DMS79 treated with DMSO at 0.1 percent for 48 hours (cell line): ENCODE measurements around the gene ISM2.
"Not testable (repeated sequence)": the region's sequence is repeated elsewhere in the genome, so short reads cannot be mapped to it uniquely, and the experiment has no call there.

ENCODE experiments used
- DNase-seq: peaks from one replicate; lab custom pipeline; 2025; lab: John Stamatoyannopoulos, UW

Gene ISM2

DNA sequence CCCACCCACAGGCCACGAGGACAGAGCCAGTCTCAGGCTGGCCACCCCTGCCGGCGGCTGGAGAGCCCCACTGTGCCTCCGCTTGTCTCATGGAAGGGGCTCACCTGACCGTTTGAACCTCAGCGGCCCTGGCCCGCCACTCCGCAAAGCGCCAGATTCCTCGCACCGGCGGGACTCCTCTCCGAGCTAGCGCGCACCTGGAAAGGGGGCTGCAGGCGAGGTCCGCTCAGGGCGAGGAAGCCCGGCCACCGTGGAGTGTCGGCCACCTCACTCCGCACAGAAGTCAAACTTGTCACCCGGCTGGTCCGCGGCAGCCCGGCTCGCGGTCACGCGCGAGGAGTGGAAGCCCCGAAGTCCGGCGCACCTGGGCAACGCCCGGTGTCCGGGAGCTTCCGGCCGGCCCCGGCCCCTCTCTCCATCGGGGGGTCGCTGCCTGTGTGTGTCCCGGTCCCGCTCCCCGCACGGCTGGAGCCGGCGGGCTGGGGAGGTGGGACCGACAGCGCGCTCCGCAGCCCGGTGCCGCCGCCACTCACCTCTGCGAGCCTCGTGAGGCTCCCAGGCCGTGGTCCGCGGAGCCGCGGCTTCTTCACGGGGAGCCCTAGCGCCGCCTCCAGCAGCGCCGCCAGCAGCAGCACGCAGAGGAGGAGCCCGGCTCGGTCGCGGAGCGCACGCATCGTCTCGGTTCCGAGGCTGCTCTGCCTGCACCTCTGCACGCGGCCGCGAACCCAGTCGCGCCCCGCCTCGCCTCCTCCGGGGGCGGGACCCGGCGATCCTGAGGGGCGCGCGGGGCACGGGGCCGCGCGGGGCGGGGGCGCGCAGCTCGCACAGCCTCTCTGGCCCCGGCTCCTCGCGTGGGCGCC is at the start of gene ISM2:
ISM2 (minus strand) TSS at position 697 of the 860 bp plus-strand sequence; CDS start at position 674, 23 bp downstream.
- DNase-seq: peak; percentile 61

DNA sequence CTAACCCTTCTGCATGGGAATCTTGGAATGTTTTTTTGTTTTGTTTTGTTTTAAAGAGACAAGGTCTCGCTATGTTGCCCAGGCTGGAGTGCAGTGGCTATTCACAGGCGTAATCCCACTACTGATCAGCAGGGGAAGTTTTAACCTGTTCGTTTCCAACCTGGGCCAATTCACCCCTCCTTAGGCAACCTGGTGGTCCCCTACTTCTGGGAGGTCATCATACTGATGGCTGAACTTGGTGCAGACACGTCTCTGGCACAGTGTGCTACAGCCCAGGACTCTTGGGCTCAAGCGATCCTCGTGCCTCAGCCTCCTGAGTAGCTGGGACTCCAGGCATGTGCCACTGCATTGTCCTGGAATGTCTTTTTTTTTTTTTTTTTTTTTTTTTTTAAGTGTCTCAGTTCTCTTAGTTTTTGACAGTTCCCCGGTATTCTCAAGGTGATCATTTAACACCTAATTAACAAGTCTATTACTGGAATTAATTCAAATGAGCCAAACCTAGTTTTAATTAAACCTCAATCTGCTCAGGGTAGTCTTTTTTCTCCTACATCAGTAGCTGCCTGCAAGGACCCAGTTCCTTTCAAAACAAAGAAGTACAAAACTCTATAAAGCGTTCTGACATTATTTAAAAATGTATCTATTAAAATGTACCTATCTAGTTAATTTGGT is 49.0 kb upstream of the ISM2 start:
- DNase-seq: no peak

DNA sequence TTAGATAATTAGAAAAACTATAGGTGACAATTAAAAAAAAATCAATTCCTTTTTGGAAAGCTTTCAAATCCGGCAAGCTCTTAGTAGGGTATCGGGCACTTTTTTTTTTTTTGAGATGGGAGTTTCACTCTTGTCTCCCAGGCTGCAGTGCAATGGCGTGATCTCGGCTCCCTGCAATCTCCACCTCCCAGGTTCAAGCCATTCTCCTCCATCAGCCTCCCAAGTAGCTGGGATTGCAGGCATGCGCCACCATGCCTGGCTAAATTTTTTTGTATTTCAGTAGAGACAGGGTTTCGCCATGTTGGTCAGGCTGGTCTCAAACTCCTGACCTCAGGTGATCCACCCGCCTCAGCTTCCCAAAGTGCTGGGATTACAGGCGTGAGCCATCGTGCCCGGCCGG is 46.6 kb upstream of the ISM2 start:
- DNase-seq: not testable (repeated sequence)

DNA sequence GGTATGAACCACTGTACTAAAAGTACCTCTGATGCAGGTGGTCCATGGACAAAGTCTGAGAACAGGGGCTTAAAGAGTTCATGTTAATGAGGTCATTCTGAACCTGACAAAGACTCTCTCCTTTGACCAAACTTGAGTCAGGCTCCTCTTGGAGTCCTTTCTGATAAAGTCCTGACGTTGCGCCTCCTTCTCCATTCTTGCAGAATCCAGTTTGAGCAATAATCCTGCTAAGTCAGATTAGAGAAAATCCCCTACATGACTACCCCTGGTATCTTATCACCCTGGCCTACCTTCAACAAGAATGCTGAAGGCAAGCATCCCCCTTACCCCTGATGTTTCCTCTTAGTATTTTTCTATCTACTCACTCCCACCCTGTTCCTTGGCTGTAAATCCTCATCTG is 46.0 kb upstream of the ISM2 start:
- DNase-seq: no peak

DNA sequence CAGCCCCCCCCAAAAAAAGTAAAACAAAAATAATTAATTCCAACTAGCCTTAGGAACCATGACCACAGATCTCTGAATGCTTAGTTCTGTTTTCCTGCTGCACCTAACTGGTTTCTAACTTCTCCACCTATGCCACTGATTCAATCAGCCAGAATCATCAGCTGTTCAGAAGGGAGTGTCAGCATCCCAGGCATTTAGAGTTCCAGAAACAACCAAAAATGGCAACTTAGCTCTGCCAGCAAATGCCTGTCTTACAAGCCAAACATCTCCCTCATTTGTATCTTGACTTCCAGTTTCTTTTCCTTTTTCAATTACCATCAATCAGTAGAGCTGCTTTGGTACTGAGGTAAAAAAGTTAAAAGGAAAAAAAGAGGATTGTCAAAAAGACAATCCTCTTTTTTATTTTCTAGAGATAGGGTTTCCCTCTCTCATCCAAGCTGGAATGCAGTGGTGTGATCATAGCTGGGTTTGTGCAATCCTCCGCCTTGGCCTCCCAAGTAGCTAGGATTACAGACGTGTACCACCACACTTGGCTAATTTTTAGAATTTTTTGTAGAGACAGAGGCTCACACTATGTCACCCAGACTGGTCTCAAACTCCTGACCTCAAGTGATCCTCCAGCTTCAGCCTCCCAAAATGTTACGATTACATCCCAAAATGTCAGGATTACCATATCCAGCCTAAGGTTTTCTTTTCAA is 45.2 kb upstream of the ISM2 start:
- DNase-seq: no peak

DNA sequence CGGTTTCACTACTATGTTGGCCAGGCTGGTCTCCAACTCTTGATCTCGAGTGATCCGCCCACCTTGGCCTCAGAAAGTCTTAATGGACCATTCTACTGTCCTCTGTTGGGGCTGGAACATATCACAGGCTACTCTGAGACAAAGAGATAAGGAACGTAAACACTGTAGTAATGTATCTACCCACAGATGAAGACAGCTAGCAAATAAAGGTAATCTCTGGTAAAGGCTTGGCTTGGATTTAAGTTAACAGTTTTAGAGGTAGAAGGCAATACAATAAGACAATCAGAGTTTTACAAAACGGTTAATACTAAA is 44.6 kb upstream of the ISM2 start:
- no peak for DNase-seq

DNA sequence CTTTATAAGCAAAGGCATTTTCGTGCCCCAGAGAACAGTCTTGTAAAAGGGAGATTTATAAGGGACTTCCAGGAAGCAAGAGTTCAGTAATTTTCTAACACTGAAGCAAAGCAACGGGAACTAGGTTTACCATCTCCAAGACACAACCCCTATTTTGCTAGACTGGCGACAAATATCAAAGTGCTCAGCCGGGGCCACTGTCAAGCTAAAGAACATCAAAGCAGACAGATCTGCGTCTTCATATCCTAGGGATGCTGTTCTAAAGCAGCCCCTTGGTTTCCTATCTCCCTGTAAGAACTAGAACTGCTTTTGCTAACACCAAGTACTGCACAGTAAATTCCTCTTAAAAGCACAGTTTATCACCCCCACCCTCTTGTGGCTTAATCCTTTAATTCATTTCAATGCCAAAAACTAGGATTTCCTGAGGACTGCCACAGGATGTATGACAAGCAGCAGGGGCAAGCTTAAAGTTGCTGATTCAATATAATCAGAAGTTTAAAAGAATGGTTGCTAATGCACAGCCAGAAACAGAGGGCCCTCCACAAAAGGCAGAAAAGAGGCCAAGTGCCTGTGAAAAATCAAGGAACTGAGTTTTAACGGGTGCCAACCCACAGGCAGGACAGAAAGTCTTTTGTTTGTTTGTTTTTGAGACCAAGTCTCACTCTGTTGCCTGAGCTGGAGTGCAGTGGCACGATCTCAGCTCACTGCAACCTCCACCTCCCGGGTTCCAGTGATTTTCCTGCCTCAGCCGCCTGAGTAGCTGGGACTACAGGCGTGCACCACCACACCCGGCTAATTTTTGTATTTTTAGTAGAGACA is 44.0 kb upstream of the ISM2 start:
- DNase-seq: no peak

DNA sequence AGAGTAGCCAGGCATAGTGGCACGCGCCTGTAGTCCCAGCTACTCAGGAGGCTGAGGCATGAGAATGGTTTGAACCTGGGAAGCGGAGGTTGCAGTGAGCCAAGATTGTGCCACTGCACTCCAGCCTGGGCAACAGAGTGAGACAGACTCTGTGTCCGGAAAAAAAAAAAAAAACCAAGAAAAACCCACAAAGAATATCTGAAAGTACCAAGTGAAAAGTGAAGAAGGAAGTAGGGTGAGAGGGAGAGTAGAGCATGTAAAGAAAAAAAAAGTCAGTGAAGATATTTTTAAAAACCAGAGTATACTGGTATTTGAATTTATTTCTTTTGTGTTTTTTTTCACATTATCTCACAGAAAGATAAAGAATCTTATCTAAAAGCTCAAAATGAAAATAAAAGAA is 43.3 kb upstream of the ISM2 start:
- DNase-seq: no peak

DNA sequence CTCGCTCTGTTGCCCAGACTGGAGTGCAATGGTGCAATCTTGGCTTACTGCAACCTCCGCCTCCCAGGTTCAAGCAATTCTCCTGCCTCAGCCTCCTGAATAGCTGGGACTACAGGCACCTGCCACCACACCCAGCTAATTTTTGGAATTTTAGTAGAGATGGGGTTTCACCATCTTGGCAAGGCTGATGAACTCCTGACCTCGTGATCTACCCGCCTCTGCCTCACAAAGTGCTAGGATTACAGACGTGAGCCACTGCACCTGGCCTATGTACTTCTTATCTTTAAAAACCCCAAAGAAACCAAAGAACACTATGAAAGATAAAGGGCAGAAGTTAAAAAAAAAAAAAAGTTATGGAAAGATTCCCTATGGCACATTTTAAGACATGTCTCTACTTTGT is 38.3 kb upstream of the ISM2 start:
- not testable (repeated sequence) for DNase-seq

DNA sequence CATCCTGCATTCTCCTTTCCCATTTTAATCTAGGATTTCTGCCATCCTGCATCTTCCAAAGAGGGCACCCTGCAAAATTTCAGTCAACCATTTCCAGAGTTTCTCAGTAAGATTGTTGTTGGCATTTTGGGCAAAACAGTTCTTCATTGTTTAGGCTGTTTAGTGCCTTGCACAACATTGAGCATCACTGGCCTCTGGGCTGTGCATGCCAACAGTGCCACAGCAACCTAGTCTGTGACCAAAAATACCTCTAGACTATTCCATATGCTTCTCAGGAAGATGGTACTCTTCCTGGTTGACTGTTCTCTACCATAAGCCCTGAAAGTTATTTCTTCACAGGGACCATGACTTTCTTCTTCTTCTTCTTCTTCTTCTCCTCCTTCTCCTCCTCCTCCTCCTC is 32.5 kb upstream of the ISM2 start:
- no peak for DNase-seq

DNA sequence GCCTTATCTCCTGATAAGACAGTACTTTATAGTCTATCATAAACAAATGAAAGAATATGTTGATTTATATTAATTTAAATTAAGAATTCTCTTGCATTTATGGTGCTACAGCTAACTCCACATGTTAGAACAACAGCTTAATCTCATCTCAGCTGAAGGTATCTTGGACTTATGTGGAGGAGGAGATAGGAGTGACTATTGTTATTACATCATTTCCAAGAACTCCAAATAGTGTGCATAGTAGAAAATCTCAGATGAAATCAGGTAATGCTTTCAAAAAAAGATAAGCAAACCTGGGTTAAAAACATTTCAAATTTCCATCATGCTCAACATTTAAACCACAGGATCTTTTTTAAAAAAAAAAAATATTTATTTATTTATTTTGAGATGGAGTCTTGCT is 31.3 kb upstream of the ISM2 start:
- DNase-seq: no peak

DNA sequence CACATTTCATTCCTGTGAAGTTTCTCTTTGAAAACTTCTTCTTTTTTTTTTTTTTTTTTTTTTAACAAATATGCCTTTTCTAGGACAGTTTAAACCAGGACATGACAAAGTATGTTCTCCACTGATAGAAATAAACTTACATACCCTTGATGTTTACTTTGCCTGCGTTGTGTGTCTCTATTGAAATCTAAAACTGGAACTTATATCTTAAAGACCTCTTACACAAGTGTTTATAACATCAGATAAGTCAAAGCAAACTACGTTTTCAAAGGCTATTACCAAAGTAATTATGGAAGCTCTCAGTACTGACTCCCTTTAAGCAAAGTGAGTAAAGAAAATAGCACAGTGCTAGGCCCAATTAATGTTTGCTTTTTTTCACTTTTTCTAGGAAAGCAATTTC is 30.6 kb upstream of the ISM2 start:
- DNase-seq: no peak

DNA sequence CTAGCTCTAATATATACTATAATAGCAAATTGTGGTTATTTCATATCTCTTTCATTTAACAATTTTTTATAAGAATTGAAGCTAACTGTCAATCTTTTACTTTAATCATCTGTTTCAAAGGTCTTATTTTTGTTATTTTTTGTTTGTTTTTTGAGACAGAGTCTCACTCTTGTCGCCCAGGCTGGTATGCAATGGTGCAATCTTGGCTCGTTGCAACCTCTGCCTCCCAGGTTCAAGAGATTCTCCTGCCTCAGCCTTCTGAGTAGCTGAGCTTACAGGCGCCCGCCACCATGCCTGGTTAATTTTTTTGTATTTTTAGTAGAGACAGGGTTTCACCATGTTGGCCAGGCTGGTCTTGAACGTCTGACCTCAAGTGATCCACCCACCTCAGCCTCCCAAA is 30.1 kb upstream of the ISM2 start:
- DNase-seq: not testable (repeated sequence)

DNA sequence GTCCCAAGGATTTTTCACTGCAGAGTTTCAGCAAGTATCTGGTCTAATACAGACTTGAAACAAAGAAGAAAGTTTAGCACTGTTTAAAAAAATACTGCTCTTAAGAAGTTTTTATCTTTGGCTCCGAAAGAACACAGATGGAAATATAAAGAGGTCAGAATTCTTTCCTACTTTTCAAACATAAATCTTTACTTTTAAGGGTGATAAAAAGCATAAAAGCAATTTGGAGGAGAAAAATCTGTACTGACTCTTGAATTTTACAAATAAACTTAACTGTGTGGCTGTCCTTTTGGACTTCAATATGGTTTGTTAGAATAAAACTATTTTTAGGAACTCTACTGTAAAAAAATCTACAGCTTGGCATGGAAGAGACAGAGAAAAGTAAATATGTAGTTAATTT is 27.6 kb upstream of the ISM2 start:
- no peak for DNase-seq

DNA sequence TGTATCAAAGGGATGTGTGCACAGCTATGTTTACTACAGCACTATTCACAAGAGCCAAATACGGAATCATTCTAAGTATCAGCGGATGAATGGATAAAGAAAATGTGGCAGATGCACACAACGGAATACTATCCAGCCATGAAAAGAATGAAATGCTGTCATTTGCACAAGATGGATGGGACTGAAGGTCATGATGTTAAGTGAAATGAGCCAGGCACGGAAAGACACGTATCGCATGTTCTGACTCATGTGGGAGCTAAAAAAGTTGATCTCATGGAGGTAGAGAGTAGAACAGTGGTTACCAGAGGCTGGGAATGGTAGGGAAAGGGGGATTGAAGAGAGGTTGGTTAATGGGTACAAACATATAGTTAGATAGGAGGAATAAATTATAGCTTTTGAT is 25.9 kb upstream of the ISM2 start:
- no peak for DNase-seq

DNA sequence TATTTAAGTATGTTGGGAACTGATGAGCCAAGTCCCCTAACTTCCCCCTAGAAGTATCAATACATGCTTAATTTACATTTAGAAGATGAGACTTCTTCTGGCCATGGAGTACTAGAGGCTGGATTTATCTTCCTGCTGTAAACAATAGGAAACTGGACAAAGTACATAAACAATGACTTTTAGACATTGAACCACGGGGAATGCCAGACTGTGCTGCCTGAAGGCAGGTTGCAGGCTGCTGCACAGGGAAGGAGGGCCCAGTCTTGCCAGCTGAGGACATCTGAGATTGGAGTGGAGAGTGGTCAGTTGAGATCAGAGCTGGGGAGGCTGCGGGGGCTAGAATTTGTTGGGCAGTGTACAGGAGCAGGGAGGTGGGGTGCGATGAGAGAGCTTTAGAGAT is 24.5 kb upstream of the ISM2 start:
- DNase-seq: no peak

DNA sequence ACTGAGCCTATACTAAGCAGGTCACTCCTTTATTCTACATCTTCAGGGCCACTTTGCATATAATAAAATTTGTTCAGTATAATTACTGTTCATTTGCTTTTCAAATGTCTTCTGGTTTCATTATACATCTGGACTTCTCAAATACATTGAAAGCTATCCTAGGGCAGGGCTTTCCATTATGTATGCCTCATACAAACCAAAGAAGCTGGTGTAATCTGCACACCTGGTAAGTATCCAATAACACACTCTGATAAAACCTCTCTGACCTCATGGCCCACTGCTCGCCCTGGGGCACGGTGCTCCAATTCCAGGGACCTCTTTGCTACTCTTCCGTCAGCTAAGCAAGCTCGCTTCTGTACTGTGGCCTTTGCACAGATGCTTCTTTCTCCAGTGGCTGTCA is 21.9 kb upstream of the ISM2 start:
- no peak for DNase-seq

DNA sequence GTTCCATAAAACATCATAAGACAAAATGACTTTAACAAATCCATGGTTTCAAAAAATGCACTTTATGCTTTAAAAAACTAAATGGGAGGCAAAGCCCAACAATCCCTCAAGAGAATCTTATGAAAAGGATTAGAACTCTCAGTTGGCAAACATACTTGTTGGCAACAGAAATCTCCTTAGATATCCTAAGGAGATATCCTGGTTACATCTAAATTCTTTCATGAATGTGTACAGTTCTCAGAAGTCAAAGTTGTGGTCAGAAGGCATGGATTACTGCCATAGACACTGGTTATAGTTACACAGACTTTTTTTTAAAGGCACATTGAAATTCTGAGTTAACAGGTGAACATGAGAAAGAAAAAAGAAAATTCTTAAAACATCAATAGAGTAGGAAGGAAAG is 17.5 kb upstream of the ISM2 start:
- DNase-seq: no peak

DNA sequence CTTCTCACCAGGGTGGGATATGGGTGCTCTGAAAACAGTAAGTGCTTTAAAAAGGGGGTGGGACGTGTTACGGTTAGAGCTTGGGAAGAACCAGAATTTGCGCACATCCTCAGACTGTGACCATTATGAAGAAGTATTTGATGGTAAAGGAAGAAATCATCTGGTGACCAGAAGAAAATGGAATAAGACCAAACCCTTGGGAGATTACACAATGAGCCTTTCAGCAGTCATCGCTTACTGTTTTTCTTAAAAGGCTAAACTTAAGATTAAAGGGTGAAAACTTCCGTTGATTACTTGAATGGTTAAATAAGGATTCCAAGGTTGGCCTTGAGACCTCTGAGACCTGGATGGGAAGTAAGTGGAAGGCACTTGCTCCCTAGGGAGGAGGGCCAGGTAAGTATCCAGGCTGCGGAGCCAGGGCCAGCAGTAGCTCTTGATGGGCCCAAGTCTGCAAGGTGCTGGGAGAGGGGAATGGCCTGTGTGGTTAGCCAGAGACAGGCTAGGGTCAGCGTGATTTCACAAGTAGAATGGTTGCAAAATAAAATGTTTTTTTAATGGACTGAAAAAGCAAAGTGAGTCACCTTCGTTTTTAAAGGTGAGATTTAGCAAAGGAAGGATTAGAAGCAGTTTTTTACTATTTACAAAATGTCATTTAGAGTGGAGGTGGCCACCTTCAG is 13.0 kb upstream of the ISM2 start:
- DNase-seq: no peak

DNA sequence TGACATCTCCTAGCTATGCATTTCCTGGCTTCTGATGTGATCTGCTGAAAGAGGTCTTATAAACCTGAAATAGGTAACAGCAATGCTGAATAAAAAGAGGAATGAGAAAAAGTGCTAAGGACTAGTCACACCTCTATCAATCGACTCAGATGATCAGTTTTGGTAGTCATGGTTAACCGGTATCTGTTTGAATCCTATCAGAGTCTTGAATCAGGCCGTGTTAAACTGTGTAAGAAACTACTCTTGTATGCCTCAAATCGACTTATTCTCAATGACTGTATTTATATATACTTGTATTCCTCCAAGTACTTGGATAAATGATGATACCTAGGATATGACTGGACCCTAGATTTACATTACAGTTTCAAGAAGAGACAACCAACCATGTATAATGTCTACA is 10.8 kb upstream of the ISM2 start:
- DNase-seq: no peak

DNA sequence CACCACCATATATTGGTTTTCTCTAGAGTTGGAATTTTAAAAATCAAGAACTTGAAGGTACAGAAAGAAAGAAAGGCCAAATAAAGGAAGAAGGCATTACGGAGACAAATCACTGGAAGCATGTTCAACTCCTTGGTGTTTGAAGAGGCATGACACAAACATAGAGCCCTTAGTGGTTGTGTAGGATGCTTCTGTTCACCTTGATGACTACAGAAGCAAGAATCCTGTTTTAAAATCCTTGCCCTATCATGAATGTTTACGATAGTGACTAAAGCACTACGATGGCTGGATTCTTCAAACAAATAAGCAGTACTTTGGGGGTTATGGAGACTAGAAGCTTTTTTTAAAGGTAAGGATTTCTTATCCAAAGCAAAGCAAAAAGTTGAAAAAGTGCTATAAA is 10.3 kb upstream of the ISM2 start:
- no peak for DNase-seq

DNA sequence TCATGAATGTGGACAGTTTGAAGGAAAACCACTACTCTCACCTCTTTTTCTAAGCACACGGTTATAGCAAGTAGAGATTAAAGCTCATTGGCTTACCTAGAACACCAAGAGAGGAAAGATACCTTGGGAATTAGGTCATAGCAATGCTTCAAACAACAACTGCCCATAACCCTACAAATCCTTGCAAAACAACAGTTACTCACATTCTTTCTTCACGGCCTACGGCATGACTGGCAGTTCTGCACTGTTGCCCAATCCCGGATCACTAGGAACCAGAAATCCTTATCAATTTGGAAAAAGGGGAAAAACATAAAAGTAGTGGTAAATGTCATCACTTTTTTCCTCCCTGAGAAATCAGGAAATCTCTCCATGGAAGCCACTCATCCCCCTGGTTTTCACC is 9.6 kb upstream of the ISM2 start:
- DNase-seq: no peak
